OCI-LY7 (cell line): ENCODE measurements around the gene TLE6.

Experiments
- EZH2phosphoT487 ChIP-seq: fragments of 200-600 bp; sonication (generic); IDR thresholded peaks from 2 replicates; pipeline ENCODE4 v1.6.1; 2018; ENCODE audit warnings: low read depth, borderline replicate concordance, mild to moderate bottlenecking, mixed run types, antibody characterized with exemption, low read length, moderate library complexity, mixed read lengths
- TF ChIP-seq, protein P1 (sequence below): fragments of 200-600 bp; sonication (generic); conservative IDR thresholded peaks from 2 replicates; pipeline ENCODE4 v1.5.1; 2014; ENCODE audit warnings: mild to moderate bottlenecking, antibody characterized with exemption, low read length, moderate library complexity, mixed read lengths

DNA sequence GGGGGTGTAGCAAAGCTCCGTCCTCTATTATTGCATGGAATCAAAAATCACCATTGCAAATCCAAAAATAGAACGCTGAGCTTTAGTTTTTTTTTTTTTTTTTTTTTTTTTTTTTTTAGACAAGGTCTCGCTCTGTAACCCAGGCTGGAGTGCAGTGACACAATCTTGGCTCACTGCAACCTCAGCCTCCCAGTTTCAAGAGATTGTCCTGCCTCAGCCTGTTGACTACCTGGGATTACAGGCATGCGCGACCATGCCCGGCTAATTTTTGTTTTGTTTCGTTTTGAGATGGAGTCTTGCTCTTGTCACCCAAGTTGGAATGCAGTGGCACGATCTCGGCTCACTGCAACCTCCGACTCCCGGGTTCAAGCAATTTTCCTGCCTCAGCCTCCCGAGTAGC, 17.2 kb upstream of the TLE6 start:
- TF ChIP-seq, protein P1, sequence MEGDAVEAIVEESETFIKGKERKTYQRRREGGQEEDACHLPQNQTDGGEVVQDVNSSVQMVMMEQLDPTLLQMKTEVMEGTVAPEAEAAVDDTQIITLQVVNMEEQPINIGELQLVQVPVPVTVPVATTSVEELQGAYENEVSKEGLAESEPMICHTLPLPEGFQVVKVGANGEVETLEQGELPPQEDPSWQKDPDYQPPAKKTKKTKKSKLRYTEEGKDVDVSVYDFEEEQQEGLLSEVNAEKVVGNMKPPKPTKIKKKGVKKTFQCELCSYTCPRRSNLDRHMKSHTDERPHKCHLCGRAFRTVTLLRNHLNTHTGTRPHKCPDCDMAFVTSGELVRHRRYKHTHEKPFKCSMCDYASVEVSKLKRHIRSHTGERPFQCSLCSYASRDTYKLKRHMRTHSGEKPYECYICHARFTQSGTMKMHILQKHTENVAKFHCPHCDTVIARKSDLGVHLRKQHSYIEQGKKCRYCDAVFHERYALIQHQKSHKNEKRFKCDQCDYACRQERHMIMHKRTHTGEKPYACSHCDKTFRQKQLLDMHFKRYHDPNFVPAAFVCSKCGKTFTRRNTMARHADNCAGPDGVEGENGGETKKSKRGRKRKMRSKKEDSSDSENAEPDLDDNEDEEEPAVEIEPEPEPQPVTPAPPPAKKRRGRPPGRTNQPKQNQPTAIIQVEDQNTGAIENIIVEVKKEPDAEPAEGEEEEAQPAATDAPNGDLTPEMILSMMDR: no peak
- TF ChIP-seq EZH2phosphoT487: no peak
